Measurements from ENCODE around the gene FLT4.
"Not testable (repeated sequence)": the region's sequence is repeated elsewhere in the genome, so short reads cannot be mapped to it uniquely, and the experiment has no call there.

FLT4 gene

DNA sequence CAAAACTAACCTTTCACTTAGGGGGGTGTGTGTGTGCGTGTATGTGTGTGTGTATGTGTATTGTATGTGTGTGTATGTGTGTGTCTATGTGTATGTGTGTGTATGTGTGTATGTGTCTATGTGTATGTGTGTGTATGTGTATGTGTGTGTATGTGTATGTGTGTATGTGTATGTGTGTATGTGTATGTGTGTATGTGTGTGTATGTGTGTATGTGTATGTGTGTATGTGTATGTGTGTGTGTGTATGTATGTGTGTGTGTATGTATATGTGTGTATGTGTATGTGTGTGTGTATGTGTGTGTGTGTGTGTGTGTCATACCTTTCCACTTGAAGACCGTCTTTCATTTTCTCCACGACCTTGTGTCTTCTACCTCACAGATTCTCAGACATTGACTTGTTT lies 20.8 kb upstream of the FLT4 start:
- DNase-seq (ENCODE audit: low read depth), result no peak

DNA sequence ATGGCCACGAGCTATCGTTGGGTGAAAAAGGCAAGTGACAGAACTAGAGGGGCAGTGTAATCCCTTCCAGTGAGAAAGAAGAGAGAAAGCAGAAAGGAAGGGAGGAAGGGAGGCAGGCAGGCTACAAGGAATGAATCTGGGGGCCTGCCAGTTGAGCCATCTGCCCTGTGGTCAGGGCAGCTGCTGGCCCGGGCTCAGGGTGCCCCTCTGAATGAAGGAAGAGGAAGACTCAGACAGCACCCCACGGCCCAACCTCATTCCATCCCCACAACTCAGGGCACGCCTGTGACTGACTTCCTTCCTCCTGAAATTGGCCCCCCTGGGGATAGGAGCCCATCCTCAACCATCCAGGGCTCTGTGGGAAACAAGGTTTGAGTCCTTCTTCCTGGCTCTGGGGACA lies 20.3 kb upstream of the FLT4 start:
- DNase-seq (ENCODE audit: low read depth), result no peak

DNA sequence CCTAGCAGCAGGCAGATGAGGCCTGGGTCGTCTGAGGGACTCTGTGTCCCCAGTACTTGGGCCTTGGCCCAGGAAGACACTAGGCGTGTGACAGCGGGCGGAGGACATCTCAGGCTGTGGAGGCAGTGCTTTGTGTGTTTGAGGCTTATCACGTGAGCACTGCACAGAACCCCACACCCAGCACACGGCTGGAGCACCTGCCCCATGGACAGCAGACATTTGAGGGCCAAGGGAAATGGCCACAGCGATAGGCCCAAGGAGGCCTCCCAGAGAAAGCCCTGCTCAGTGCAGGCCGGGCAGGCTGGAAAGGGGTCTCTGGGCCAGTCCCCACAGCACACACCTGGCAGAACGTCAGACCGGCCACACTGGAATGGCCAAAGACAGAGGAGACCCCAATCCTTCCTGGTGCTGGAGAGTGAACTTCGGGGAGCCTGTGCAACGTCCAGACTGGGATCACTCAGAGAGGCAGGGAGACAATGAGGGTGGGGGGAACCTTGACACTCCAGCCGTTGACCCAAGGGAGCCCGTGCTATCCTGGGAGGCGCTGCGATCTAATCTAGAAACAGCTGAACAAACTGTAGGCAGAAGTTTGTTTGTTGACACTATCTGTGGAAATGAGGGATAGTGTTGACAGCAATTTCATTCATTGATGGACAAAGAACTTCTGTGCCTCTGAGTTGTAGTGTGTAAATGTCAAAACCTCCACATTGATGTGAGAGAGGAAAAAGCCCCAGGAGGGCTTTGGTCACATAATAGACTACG lies 19.6 kb upstream of the FLT4 start:
- no peak for DNase-seq (ENCODE audit: low read depth)

DNA sequence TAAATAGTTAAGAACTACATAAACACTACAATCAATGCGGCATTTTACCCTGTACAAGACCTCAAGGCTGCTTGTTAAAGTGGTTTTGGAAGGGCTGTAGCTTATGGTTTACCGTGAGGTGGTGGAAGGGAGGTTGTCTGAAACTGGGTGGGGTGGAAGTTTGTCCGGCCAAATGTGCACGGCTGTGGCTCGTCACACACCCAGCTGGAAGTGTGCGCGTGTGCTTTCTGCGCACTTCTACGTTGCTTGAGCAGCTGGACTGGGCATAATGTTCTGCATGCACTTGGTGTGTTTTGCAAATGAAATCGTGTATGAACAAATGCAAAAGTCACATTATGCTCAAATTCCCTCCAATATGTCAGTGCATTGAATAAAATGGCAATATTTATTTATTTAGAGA lies 17.4 kb upstream of the FLT4 start:
- DNase-seq (ENCODE audit: low read depth), result no peak

DNA sequence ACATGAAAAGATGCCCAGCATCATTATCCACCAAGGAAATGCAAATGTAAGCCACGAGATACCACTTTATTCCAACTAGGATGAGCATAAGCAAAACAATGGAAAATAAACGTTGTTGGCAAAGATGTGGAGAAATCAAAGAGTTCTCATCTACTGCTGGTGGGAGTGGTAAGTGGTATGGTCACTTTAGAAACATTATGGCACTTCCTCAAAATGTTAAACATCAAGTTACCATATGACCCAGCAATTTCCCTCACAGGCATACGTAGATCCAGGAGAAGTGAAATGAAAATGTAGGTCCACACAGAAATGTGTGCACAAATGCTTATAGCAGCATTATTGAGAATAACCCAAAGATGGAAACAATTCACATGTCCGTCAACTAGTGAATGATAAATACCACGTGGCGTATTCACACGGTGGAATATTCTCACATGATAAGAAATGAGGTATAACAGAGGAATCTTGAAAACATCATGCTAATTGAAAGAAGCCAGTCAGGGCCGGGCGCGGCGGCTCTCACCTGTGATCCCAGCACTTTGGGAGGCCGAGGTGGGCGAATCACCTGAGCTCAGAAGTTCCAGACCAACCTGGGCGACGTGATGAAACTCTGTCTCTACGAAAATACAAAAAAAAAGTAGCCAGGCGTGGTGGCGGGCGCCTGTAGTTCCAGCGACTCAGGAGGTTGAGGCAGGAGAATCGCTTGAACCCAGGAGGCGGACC lies 16.4 kb upstream of the FLT4 start:
- no peak for DNase-seq (ENCODE audit: low read depth)

DNA sequence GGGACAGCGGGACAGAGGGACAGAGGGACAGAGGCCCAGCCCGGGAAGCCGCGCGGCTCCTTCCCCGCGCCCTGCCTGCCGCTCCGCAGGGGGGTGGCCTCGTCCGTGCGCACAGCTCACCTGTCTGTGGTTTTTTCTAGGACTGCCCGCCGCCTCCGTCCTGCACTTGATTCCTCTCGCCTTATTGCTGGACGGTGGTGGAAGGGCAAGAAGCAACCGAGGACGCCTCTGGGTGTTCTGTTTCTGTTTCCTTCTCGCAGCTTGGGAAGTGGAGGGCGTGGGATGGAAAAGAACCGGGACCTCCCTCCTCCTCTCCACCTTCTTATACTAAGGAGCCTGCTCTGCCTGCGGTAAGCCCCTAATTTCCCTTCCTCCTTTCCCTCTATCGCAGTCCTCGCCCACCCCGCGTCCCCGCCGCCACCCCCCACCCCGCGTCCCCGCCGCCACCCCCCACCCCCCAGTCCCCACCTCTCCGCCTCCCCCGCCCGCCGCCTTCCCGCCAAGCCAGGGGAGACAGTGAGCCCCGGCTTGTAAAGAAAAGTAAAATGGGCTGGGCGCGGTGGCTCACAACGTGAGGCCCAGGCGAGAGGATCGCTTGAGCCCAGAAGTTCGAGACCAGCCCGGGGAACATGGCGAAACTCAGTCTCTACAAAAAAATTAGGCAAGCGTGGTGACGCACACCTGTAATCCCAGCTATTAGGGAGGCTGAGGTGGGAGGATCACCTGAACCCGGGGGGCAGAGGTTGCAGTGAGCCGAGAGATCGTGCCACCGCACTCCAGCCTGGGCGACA lies 9.6 kb upstream of the FLT4 start:
- DNase-seq (ENCODE audit: low read depth), result no peak

DNA sequence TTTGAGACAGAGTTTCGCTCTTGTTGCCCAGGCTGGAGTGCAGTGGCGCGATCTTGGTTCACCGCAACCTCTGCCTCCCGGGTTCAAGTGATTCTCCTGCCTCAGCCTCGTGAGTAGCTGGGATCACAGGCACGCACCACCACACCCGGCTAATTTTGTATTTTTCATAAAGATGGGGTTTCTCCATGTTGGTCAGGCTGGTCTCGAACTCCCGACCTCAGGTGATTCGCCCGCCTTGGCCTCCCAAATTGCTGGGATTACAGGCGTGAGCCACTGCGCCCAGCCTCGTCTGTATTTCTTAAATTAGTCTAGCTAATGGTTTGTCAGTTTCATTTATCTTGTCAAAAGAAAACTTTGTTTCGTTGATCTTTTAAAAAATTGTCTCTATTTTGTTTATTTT lies 5.8 kb upstream of the FLT4 start:
- DNase-seq (ENCODE audit: low read depth), result not testable (repeated sequence)

DNA sequence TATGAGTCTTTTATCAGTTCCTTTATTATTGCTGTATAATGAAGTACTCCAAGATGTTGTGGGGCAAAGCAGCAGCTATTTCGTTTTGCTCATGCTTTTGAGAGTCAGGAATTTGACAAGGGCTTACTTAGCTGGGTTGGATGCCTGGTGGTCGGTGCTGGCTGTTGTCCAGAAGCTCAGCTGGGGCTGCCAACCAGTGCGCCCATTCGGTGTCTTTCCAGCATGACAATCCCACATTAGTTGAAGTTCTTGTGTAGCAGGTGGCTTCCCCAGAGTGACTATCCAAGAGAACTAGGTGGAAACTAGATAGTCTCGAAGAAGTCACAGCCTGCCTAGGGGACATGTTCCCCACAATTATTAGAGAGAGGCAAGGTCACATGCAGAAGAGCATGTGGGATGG lies 3.4 kb upstream of the FLT4 start:
- no peak for DNase-seq (ENCODE audit: low read depth)

DNA sequence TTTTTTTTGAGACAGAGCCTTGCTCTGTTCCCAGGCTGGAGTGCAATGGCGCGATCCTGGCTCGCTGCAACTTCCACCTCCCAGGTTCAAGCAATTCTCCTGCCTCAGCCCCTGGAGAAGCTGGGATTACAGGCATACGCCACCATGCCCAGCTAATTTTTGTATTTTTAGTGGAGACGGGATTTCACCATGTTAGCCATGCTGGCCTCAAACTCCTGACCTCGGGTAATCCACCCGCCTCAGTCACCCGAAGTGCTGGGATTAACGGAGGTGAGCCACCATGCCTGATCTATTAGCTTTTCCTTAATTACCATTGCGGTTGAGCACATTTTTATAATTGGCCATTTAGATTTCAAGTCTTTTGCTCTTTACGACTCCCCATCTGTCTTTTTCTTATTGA lies 2.9 kb upstream of the FLT4 start:
- no peak for DNase-seq (ENCODE audit: low read depth)

DNA sequence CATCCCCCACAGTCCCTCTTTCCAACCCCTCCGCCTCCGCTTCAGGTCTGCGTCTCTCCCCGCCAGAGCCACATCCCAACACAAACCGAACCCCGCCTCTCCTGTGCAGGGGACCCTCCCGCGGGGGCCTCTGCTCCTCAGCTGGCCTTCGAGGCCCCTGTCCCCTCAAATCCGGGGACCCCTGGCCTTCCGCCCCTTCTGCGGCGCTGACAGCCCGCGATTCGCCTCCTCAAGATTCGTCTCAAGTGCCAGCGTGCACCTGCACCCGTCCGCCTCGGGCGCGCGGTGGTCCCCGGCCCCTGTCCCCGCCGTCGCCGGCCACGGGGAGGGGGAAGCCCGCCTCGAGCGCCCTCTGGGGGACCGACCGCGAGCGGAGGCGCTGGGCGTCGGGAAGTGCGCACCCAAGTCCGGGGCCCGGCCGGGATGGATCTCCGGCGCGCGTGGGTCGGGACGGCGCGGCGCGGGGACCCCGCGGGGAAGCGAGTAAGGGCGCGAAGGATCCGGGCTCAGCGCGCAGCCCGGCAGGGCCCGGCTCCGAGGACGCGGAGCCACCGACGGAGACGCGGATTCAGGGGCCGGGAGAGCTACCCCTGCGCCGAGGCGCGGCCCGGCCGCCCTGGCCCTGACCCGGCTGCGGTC lies 623 bp downstream of the FLT4 start:
- DNase-seq (ENCODE audit: low read depth), result no peak

DNA sequence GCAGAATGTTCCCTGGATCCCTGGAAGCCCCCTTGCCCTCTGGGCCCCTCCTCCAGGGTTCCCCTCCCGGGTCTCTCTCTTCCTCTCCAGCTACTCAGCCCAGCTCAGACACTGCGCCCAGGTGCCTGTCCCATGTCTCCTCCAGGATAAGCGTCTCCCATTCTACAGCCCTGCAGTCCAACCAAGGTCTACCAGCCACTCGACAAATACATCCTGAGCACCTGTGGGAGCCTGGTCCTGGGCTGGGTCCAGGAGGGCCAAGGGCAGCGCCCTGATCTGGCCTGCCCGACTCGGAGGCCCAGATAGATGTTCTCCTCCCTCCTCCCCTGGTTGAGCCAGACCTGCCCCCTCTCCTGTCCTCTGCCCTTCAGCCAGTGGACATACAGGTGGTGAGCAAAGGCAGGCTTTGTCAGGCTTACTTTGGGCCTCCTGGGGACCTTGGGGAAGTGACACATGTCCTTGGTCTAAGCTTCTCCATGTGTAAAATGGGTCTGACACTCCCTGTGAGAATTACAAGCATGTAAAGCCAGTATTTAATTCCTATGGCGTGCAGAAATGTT lies 1.4 kb downstream of the FLT4 start:
- no peak for DNase-seq (ENCODE audit: low read depth)

DNA sequence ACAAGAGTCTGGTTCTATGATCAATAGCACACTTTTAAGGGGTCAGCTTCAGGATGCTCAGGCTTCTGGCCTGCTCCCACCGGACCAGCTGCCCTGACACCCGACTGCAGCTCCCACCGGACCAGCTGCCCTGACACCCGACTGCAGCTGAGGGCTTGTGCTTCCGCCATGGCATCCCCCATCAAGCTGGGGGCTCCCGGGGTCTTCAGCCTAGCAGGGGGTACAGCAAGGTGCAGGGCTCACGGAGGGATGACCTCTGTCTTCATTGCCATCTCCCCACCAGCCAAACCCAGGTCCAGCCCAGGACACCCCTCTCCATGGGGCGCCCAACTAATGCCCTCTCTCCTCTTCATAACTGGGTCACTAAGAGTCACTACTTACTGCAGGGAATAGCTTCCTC lies 1.9 kb downstream of the FLT4 start:
- no peak for DNase-seq (ENCODE audit: low read depth)

DNA sequence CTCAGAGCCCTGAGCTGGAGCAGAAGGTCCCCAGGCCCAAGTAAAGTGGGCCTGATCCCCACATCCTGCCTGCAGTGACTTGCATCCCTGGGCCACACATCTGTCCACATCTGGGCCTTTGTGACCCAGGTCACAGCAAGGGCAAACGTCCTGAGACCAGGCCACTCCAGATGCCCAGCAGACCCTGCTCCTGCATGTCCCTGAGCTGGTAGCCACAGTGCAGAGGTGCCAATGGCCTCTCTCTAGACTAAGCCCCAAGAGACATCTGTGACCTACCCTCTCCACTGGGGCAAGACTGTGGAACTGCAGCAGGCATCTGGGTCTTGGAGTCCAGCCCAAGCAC lies 2.5 kb downstream of the FLT4 start:
- no peak for DNase-seq (ENCODE audit: low read depth)

DNA sequence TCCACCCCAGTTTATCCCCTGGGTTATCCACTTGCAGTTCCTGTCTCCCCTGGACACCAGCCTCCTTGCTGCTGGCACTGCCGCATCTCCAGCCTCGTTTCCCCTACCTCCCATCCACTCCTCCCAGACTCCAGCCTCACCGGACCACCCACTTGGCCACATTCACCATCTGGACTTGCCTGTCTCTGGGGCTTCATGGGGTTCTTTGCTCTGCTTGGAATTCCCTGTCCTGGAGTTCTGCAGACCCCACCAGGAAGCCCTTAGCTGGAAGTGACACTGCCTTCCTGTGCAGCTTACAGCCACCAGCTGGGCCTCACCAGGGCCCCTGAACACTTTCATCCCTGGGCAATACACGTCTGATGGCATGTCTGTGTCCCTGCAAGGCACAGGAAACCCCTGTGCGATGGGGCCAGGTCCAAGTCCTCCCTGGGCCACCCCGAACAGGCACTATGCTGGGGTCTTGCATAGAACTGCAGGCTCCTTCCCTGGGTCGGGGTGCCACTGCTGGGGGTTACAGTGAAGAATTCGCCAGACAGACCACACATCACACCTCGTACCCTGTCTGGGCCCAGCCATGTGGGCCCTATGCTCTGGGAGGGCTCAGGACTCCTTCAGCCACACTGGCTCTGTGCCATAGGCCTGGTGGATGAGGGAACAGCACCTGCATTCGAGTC lies 3.0 kb downstream of the FLT4 start:
- DNase-seq (ENCODE audit: low read depth), result no peak

DNA sequence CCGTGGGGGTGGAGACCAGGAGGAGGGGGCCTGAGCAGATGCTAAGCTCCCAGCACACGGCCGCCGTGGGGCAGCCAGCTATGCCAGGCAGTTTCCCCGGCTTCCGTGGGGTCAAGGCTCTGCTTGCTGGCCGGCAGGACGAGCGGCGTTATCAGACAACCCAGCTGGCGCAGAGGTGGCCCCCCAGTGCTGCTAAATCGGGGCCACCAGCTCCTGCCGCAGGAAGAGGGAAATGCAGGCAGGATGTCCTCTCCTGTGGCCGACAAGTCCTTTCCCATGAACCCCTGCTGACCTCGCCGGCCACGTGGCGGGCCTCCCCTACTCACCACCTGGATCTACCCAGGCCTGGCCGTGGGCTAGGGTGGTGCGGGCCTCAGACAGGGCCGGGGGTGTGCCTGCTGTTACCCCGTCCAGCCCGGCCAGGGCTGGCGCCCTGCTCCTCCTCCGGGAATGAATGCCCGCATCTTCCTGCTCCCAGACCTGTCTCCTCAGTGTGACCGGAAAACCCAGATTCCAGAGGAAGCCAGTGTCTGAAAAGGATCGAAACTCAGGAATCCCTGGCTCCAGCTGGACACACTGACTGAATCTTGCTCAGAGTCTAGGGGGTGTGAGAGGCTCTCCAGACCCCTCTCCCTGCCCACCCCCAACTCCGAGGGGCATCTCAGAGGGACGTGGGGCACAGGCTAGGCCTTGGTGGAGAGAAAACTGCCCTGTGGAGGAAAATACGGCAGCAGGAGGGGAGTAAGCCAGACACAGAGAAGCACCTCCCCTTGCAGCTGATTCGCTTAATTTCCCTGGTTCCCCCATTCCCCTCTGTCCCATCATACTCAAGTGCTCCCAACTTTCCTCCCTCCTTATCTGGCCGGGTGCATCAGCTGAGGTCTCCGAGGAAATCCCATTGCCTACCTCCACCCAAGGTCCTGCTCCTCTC lies 3.9 kb downstream of the FLT4 start:
- DNase-seq (ENCODE audit: low read depth), result no peak

DNA sequence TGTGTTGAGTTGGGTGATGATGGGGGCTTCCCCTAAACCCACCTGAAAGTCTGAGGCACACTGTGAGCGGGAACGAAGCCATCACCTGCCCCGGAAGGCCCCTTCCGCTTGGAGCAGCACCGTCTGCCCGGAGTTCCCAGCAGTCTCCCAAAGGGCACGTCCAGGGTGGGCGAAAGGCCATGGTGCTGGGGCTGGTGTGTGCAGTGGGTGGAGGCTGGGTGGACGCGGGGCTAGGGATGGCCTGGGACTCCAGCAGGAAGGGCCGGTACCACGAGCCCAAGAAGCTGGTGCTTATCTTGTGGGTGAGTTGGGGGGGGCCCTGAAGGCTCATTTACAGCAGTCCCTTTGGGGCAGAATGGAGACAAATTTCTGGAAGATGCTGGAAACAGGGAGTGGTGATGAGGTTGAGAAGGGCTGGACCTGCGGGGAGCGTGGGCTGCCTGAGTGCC lies 4.6 kb downstream of the FLT4 start:
- DNase-seq (ENCODE audit: low read depth), result no peak

DNA sequence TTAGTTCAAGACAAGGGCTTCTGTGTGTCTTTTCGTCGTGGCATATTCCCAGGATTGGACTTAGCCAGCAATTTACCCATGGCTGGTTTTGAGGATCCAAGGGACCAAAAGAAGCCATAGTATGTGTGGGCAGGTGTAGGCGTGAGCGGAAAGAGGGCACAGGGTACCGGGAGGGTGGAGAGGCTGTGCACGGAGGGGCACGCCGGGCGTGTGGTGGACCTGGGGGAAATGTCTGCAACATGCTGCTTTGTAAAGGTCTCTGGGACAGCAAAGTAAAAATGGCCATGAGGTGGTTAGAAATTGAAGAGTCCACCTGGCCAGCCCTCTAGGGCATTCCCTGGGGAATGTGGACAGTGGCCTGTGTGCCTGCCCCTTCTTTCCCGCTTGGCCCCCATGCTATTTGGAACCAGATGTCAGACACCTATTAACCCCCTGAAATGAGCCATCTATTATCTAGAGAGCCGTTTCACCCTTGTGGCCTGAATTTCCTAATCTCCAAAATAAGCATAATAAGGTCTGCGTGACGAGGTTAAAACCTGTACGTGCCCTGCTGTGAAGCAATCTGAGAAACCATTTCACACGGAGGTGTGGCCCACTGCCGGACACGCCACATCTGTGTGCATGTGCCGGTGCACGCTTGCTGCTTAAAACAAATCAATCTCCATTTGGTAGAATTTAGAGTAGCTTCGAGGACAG lies 5.1 kb downstream of the FLT4 start:
- DNase-seq (ENCODE audit: low read depth), result no peak

DNA sequence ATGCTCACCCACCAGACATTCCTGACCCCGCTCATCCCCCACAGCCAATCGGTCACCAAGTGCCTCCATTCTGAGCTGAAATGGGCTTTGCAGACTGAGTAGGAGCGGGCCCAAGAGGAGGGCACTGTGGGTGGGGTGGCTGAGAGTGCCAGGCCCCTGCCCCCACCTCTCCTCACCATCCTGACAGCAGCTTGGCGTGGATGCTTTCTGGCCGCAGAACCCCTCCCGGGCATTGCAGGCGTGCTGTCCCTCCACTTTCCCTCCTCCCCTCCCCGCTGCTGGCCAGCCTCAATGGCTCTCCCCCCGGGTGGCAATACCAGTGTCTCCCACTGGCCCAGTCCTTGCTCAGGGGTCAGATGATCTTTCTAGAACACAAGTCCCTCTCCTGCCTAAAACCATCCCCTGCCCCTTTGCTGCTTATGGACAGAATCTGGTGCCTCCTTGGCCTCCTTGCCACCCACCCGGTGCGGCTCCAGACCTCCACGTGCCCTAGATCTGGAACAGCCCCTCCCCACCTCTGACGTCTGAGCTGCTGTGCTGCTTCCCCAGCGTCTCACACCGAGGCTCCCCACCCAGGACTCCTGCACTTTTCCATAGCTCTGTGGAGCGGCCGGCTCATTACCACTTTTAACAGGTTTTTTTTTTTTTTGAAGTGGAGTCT lies 6.1 kb downstream of the FLT4 start:
- no peak for DNase-seq (ENCODE audit: low read depth)

DNA sequence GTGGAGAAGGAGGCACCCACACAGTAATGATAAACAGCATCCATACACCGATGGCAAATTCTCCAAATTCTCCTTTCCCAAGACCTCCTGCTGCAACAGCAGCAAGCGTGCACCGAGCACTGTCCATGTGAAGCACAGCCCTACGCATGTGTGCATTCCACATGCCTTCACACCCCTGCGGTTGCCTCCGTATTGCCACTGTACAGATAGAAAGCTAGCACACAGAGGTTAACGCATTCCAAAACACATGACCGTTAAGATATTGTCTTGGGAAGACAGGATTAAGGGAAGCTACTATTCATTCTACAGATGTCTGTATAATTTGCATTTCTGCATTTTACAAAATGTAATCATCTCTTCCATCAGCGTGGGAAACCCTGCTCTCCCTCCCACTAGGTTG lies 6.6 kb downstream of the FLT4 start:
- DNase-seq (ENCODE audit: low read depth), result no peak
